Hematopoietic multipotent progenitor cell treated with erythropoietin and hydrocortisone succinate and interleukin-3 and kit ligand, for 17 days (in vitro differentiated cells): ENCODE measurements around the gene AJM1.
"Not testable (repeated sequence)": the region's sequence is repeated elsewhere in the genome, so short reads cannot be mapped to it uniquely, and the experiment has no call there.

Experiments used
- DNase-seq: peaks from one replicate; pipeline ENCODE4 v3.0.0-alpha.2; 2015; ENCODE audit warnings: low spot score

The AJM1 gene

DNA sequence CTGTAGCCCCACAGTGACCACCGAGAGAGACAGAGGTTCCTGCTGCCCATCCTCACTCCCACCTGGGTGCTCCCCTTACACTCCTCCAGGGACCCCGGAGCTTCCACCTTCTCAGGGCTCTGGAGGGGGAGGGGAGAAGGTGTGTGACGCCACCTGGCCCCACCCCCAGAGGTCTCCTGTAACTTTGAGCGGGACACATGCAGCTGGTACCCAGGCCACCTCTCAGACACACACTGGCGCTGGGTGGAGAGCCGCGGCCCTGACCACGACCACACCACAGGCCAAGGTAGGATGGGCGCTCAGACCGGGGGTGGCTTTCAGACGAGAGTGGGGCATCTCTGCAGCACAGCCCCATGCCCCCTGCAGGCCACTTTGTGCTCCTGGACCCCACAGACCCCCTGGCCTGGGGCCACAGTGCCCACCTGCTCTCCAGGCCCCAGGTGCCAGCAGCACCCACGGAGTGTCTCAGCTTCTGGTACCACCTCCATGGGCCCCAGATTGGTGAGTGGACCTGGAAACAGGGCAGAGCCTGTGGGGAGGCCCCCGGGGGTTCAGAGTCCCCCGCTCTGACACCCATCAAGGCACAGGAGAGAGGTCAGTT lies 14.4 kb downstream of the AJM1 start:
- DNase-seq, result no peak

DNA sequence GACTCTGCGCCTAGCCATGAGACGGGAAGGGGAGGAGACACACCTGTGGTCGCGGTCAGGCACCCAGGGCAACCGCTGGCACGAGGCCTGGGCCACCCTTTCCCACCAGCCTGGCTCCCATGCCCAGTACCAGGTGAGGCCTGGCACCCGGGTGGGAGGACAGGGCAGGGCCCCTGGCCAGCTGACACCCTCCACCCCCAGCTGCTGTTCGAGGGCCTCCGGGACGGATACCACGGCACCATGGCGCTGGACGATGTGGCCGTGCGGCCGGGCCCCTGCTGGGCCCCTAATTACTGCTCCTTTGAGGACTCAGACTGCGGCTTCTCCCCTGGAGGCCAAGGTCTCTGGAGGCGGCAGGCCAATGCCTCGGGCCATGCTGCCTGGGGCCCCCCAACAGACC lies 14.9 kb downstream of the AJM1 start:
- DNase-seq, result no peak

DNA sequence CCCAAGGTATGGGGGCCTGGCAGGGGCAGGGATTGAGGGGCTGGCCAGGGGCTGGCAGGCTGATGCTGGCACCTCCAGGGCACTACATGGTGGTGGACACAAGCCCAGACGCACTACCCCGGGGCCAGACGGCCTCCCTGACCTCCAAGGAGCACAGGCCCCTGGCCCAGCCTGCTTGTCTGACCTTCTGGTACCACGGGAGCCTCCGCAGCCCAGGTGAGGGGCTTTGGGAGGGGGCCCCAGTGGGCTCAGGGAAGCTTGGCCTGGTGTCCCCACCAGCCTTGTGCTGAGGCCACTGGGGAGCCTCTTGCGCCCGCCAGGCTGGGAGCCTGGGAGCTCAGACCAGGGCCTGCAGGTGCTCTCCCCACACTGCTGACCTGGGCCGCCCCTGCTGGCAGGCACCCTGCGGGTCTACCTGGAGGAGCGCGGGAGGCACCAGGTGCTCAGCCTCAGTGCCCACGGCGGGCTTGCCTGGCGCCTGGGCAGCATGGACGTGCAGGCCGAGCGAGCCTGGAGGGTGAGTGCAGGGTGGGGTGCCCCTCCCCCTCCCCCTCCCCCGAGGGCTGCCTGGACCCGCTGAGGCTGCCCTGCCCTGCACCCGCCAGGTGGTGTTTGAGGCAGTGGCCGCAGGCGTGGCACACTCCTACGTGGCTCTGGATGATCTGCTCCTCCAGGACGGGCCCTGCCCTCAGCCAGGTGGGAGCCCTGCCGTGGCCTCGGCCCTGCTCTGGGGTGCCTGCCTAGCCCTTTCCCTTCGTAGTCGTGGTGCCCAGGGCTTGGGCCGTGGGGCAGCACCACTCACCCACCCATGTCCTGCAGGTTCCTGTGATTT lies 15.5 kb downstream of the AJM1 start:
- DNase-seq, result no peak

DNA sequence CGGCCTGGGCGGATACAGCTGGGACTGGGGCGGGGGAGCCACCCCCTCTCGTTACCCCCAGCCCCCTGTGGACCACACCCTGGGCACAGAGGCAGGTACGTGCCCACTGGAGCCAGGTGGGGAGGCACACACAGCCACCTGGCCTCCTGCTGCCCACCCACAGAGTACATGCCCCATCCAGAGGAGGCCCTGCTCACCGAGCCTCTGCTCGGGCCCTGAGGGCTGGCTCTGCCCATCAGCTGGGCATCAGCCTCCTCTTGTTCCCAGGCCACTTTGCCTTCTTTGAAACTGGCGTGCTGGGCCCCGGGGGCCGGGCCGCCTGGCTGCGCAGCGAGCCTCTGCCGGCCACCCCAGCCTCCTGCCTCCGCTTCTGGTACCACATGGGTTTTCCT lies 16.2 kb downstream of the AJM1 start:
- DNase-seq, result no peak

DNA sequence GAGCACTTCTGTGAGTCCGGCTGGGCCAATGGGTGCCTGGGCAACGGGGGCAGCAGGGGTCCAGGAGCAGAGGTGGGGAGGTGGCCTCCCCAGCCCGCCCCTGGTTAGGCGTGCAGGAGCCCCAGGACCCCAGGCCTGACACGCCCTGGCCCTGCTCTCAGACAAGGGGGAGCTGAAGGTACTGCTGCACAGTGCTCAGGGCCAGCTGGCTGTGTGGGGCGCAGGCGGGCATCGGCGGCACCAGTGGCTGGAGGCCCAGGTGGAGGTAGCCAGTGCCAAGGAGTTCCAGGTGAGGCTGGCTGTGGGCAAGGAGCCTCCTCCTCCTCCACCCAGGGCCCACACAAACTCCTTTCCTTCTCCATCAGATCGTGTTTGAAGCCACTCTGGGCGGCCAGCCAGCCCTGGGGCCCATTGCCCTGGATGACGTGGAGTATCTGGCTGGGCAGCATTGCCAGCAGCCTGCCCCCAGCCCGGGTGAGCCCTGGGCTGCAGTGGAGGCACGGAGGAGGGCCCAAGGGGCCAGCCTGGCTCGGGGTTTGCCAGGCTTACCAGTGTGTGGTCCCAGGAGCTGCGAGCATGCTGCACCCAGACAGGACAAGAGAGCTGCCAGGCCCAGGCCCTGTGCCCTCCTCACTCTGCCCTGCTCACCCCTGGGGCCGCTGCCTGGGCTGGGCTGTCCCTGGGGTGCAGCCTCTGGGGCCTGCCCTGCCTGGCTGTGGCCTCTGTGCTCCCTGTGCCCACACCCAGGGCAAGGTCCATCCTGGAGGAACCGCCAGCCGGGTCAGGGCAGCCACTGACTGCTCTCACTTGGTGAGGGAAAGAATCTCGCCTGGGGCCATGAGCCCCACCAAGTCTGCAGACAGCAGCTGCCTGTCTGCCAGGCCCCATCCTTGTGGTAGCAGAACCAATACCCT lies 16.8 kb downstream of the AJM1 start:
- DNase-seq, result no peak

DNA sequence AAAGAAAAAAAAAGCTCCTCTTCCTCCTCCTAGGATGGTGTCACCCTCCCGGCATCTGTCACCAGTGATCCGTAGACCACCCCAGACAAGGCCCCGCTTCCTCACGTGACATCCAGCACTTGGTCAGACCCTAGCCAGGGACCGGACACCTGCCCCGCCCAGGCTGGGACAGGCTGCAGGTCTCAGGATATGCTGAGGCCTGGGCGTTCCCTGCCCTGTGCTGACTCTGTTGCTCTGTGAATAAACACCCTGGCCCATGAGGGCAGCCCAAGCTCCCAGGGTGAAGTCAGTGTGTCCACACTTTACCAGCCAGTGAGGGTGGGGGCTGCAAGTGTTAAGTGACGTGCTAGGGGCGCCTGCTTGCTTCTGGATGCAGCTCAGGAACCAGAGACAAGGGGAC lies 18.3 kb downstream of the AJM1 start:
- DNase-seq, result no peak

DNA sequence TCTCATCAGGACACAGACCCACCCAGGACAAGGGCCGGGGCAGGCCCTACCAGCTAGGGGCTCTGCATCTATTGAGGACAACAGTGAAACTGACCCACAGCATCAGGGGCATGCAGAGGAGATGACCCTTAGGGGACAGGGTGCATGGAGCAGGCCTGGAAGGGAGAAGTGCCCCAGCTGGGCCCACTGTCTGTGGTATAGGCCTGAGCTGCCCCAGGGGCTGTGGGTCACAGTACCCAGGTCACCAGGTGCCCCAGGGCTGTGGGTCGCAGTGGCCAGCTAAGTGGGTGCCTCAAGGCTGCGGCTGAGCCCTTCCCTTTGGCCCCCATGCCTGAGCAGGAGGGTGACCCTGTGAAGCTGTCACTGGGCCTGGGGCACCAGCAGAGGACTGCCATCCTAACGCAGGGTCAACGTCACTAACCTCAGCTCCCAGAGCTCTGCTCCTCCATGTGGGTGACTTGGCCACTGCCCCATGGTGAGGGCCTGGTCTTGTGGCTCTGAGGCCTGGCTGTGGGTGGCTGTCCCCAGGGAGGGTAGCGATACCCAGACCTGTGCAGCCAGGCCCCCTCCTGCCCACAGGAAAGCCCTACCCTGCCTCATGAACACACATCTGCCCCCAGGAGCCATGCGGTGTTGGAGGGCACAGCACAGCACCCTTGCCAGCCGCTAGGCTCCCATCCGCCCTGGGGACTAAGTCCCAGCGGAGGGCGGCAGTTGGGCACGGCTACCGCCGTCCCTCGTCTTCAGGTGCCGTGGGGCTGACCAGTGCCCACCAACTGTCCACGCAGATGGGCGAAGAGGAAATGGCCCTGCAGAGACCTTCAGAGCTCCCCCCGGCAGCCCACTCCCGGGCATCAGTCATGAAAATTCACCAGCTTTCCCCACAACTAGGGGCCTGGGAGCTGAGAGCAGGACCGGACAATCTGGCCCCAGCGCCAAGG lies 18.9 kb downstream of the AJM1 start:
- DNase-seq, result no peak

DNA sequence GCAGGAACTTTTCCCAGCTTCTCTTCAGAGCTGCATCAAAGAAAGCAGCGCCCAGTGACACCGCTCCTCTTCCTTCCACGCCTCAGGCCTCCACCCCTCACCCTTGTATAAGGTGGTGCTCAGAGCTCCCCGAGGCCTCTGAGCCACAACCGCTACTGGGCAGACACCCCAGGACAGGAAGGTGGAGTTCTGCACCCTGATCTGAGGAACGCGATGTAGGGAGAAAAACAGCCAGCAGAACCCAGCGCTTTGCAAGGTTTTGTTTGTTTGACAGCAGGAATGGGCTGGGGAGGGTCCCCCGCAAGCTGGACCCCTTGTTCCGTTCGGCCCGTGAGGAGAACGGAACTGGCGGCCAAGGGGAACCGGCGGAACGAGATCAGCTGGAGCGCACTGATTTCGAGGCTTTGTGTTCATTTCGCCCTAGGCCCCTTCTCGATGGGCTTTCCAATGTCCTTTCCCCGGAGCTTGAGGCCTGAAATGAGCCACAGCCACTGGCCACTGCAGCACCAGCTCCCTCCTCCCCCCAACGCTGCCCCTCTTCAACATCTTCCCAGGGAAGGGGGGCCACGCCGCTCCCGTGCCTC lies 19.7 kb downstream of the AJM1 start:
- no peak for DNase-seq

DNA sequence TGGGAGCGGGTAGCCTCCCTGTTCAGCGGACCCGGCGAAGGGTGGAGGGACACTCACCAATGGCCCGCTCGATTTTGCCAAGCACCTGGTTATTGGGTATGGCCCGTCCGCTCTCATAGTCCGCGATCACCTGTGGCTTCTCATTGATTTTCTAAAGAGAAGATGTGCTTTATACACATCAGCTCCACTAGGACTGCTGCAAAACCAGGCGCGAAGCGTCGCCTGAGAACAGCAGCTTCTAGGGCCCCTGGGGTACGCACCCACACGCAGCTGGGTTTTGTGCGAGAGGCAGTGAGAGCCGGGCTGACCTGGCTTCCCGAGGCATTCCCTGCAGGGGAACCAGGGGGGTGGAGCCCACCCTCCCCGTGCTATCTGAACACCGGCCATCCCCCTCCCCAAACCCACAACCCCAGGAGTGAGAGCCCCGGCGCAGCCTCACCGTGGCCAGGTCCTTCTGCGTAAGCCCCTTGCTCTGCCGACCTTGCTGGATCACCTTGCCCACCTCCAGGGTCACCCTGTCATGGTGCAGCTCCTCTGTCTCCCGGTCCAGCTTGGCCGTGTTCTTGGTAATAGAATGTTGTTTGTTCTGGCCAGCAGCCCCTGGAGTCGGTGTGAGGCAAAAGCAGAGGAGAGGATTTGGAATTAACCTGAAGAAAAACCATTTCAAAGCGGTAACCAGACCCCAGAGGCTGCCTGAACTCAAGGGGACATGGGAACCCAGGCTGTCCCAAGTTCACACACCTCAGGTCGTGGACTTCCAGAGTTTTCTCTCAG lies 20.8 kb downstream of the AJM1 start:
- DNase-seq, result no peak

DNA sequence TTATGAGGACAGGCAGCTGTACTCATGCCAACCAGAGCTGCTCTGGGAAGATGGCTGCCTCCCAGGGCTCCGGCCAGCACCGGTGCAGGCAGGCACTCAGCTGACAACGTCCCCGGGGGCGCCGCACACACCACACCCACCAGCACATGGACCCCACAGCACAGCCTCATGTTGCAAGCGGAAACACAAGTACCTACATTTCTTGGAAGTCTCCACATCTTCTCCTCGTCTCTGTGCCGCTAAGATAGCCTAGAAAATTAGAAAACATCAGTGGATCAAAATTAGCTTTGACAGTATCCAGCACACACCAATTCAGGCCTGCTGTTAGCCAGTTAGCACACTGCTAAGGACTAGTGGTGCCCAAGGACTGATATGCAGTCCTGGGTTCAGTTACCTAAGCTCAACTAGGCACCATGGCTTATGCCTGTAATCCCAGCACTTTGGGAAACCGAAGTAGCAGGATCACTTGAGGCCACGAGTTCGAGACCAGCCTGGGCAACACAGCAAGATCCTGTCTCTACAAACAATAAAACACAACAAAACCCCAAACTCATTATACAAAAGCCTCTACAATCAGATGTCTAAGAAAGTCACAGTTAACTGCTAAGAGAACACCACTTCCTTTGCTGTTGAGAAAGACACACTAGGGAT lies 21.5 kb downstream of the AJM1 start:
- no peak for DNase-seq

DNA sequence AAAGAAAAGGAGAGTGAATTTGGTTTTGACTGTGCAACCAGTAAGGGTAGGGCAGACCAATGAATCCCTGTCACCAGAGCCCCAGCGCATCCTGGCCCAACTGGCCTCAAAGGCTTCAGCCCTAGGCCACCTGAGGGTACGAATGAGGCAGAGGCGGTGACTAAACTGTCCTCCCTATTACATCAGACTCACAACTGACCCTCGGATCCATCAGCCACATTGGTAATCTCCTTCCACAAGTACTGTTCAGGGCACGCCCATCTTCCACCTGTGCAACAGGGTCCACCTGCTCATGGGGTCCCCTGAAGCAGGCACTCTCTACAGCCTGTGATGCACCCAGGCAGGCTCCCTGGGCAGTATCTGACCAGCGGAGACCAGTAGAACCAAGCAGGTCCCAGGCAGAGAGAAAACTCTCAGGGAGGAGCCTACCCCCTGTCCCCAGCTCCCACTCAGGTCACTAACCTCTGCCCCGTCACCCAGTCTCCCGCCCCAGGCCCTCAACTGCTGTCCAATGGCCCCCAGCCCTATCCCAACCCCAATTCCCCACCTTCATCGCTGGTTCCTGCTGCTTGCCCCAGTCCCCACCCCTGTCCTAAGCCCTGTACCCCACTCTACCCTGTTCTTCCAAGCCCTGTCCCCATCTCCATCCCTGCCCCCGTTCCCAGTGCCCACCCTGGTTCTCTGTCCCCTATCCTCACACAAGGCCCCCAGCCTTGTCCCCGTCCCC lies 22.9 kb downstream of the AJM1 start:
- DNase-seq, result no peak

DNA sequence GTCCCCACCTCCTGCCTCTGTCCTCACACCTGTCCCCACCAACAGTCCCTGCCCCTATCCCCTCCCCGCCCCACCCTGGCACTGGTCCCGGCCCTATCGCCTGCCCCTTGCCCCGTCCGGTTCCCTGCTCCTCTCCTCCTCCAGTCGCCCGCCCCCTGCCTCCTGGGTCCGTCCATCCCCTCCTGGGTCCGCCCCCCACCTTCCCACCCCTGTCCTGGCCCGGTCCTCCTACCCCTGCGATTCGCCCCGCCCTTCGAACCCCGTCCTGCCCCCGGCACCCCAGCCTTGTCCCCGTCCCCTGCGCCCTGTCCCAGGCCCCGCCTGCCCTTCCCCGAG lies 23.5 kb downstream of the AJM1 start:
- no peak for DNase-seq

DNA sequence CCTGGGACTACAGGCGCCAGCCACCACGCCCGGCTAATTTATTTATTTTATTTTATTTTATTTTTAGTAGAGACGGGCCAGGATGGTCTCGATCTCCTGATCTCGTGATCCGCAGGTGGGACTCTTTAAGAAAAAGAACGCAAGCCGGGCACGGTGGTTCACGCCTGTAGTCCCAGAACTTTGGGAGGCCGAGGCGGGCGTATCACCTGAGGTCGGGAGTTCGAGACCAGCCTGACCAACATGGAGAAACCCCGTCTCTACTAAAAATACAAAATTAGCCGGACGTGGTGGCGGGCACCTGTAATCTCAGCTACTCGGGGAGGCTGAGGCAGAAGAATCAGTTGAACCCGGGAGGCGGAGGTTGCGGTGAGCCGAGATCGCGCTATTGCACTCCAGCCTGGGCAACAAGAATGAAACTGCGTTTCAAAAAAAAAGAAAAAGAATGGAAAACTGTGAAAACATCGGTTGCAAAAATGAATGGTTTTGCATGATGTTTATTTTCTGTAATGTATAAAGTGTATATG lies 24.7 kb downstream of the AJM1 start:
- DNase-seq, result not testable (repeated sequence)

DNA sequence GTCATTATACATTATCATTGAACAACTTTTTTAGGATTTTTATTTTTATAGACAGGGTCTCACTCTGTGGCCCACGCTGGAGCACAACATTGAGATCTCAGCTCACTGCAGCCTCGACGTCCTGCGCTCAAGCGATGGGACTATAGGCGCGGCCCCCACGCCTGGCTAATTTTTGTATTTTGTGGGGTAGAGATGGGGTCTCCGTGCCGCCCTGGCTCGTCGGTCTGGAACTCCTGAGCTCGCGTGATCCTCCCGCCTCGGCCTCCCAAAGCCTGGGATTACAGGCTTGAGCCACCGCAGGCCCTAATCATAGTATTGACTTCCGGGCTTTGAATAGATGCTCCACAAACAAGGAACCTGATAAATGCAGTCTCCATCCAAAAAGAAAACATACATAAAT lies 25.2 kb downstream of the AJM1 start:
- DNase-seq, result no peak

DNA sequence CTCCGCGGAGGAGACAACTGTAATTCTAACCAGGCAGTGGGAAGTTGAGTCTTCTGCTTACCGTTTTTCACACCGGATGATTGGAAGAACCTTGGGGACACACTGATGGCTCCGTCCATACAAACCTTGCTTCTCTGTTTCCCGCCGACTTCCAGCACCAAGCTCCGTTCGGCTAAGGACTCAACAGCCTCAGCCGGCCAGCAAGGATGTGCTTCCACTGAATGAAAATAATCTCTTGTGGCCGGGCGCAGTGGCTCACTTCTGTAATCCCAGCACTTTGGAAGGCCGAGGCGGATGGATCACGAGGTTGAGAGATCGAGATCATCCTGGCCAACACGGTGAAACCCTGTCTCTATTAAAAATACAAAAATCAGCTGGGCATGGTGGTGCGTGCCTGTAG lies 25.6 kb downstream of the AJM1 start:
- no peak for DNase-seq

DNA sequence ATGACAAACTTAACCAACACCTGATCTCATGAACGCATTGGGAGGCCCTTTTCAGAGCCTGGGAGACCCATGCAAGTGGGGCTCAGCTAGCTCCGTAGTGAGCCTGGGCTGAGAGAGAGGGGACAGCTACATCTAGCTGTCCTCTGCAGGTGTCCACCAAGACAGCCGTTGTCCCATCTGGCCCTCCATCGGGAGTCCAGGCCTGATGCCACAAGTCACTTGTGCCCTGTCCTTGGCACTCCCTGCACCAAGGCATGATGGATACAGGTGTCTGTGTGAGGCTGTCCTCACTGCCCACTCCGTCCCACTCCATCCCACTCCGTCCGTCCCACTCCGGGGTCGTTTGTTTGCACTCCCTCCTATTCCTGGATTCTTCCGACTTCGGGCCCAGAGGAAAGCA lies 26.4 kb downstream of the AJM1 start:
- DNase-seq, result no peak

DNA sequence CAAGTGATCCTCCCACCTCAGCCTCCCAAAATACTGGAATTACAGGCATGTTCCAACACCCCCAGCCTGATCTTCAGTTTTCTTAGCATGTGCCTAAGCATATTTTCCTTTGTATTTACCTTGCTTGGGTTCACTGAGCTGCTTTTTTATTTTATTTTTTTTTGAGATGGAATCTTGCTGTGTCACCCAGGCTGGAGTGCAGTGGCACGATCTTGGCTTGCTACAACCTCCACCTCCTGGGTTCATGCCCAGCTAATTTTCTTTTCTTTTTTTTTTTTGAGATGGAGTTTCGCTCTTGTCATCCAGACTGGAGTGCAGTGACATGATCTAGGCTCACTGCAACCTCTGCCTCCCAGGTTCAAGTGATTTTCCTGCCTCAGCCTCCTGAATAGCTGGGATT lies 27.3 kb downstream of the AJM1 start:
- DNase-seq, result not testable (repeated sequence)

DNA sequence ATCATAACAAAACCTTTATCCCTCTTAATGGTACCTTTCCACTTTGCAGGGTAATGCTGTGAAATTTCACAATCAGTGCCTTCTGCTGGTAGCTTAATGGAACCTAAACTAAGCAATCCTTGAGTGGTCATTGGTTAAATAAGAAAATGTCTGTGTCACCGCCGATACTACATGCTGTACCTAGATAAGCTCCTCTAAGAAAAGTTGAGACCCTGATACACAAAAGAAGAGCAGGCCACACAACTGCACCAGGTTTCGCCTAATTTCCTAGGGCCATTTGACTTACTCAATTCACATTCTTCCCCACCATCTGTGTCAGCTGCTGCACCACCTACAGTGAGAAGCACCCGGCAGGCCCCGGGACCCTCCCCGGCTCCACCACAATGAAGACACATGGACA lies 32.9 kb downstream of the AJM1 start:
- DNase-seq, result no peak

DNA sequence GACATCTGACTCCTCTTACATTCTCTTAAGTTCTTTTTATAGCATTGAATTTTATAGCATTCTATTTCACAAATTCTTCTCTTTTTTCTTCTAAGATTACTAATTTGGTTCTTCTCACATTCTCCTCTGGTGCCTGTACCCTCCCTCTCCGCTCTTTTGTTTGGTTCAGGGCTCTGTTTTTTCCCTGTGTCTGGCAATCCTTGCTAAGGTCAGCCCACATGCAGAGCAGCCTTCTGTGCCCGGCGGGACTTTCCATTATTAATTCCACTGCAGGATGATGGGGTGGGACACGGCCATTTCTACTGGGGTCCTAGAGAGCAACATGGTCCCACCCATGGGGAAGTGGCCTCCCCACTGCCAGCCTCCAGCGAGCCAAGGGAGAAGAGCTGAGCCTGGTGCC lies 34.2 kb downstream of the AJM1 start:
- DNase-seq, result no peak
